WTC11 (cell line): ENCODE results near the gene EVI2A.

ENCODE experiments used
- ATF2 ChIP-seq: sonication (generic); formaldehyde crosslinking; IDR thresholded peaks from 2 replicates; pipeline ENCODE4 v1.8.1; 2022; ENCODE audit warnings: low read depth, missing genetic modification reagents, borderline replicate concordance
- CTCF ChIP-seq: fragments of 200-600 bp; IDR thresholded peaks from 2 replicates; pipeline ENCODE4 v1.8.0; 2022; ENCODE audit warnings: antibody characterized with exemption
- KAT7 ChIP-seq: sonication (generic); formaldehyde crosslinking; IDR thresholded peaks from 2 replicates; pipeline ENCODE4 v1.8.1; 2023; ENCODE audit warnings: missing genetic modification reagents, mild to moderate bottlenecking, borderline replicate concordance
- SMAD4 ChIP-seq: sonication (generic); formaldehyde crosslinking; IDR thresholded peaks from 2 replicates; pipeline ENCODE4 v1.8.0; 2022; ENCODE audit warnings: mild to moderate bottlenecking, missing genetic modification reagents
- ZNF263 ChIP-seq: sonication (generic); formaldehyde crosslinking; IDR thresholded peaks from 2 replicates; pipeline ENCODE4 v1.8.1; 2022; ENCODE audit warnings: low read depth, mild to moderate bottlenecking, moderate library complexity, missing genetic modification reagents
- ZNF512 ChIP-seq: sonication (generic); formaldehyde crosslinking; IDR thresholded peaks from 2 replicates; pipeline ENCODE4 v1.8.1; 2022; ENCODE audit warnings: missing genetic modification reagents, borderline replicate concordance
- TF ChIP-seq, protein P1 (sequence below): sonication (generic); formaldehyde crosslinking; IDR thresholded peaks from 2 replicates; pipeline ENCODE4 v1.8.1; 2023; ENCODE audit warnings: mild to moderate bottlenecking, moderate library complexity, missing genetic modification reagents
- TF ChIP-seq, protein P2 (sequence below): sonication (generic); formaldehyde crosslinking; IDR thresholded peaks from 2 replicates; pipeline ENCODE4 v1.8.1; 2023; ENCODE audit warnings: mild to moderate bottlenecking, missing genetic modification reagents, moderate library complexity

- no peak for TF ChIP-seq ZNF512 (CRISPR knock-in tag)
- no peak for TF ChIP-seq ATF2
- TF ChIP-seq SMAD4 (CRISPR knock-in tag), result no peak
- no peak for TF ChIP-seq CTCF
- TF ChIP-seq, protein P1, sequence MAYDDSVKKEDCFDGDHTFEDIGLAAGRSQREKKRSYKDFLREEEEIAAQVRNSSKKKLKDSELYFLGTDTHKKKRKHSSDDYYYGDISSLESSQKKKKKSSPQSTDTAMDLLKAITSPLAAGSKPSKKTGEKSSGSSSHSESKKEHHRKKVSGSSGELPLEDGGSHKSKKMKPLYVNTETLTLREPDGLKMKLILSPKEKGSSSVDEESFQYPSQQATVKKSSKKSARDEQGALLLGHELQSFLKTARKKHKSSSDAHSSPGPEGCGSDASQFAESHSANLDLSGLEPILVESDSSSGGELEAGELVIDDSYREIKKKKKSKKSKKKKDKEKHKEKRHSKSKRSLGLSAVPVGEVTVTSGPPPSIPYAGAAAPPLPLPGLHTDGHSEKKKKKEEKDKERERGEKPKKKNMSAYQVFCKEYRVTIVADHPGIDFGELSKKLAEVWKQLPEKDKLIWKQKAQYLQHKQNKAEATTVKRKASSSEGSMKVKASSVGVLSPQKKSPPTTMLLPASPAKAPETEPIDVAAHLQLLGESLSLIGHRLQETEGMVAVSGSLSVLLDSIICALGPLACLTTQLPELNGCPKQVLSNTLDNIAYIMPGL (CRISPR knock-in tag), result no peak
- TF ChIP-seq, protein P2, sequence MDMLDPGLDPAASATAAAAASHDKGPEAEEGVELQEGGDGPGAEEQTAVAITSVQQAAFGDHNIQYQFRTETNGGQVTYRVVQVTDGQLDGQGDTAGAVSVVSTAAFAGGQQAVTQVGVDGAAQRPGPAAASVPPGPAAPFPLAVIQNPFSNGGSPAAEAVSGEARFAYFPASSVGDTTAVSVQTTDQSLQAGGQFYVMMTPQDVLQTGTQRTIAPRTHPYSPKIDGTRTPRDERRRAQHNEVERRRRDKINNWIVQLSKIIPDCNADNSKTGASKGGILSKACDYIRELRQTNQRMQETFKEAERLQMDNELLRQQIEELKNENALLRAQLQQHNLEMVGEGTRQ (CRISPR knock-in tag), result no peak
- no peak for TF ChIP-seq KAT7 (CRISPR knock-in tag)
- no peak for TF ChIP-seq ZNF263
Observed at GRCh38 chr17:31291820-31292219, 29.6 kb downstream of the EVI2A start.
